ENCODE data around the gene ONECUT1. TPM values are rescaled to one million over a fixed set of nuclear protein-coding genes. Genes with fewer than 3 reads are reported as not detected.

ONECUT1 gene
- total RNA-seq, 1 donor from 2014 or later = 0.32 TPM

GRCh38 chr15:52786436-52787122, 3.6 kb downstream of the ONECUT1 start:
- FAIRE-seq (no peak), DNase-seq (ENCODE audit: low read depth) (no peak)
- TF ChIP-seq EZH2 (IDR thresholded peaks at IDR 0.05; ENCODE audit: insufficient read depth, low read length) = peak; percentile 53
- TF ChIP-seq, protein P1, sequence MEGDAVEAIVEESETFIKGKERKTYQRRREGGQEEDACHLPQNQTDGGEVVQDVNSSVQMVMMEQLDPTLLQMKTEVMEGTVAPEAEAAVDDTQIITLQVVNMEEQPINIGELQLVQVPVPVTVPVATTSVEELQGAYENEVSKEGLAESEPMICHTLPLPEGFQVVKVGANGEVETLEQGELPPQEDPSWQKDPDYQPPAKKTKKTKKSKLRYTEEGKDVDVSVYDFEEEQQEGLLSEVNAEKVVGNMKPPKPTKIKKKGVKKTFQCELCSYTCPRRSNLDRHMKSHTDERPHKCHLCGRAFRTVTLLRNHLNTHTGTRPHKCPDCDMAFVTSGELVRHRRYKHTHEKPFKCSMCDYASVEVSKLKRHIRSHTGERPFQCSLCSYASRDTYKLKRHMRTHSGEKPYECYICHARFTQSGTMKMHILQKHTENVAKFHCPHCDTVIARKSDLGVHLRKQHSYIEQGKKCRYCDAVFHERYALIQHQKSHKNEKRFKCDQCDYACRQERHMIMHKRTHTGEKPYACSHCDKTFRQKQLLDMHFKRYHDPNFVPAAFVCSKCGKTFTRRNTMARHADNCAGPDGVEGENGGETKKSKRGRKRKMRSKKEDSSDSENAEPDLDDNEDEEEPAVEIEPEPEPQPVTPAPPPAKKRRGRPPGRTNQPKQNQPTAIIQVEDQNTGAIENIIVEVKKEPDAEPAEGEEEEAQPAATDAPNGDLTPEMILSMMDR (IDR thresholded peaks at IDR 0.05; ENCODE audit: insufficient read depth, low read depth, low read length) = no peak
- H3K9ac ChIP-seq (ENCODE audit: low read length) = no peak overlapping the region
- no peak overlapping the region for H3K4me2 ChIP-seq (ENCODE audit: low read length)
- H3K79me2 ChIP-seq (ENCODE audit: insufficient read depth, low read length) = no peaks in the 10 kb centered on the region
- Mint-ChIP-seq H3K4me3 (ENCODE audit: unreplicated experiment) (no peak overlapping the region), H3K4me1 (ENCODE audit: low read depth, unreplicated experiment) (no peaks in the 10 kb centered on the region), H3K27me3 (ENCODE audit: low read depth, unreplicated experiment) (peaks cover 75% of the 10 kb centered on the region), H3K36me3 (ENCODE audit: low read depth, unreplicated experiment) (no peaks in the 10 kb centered on the region), H3K9me3 (ENCODE audit: unreplicated experiment) (peaks cover 10% of the 10 kb centered on the region), H3K27ac (ENCODE audit: unreplicated experiment) (no peak overlapping the region)
- no peaks in the 10 kb centered on the region for H4K20me1 ChIP-seq (ENCODE audit: insufficient read depth, low read length)
- H2AFZ ChIP-seq (ENCODE audit: low read depth, low read length) = no peak overlapping the region
- peaks cover 3% of the 10 kb centered on the region for H3K9me3 ChIP-seq (ENCODE audit: insufficient read depth, low read depth, low read length)
- H3K4me1 ChIP-seq (ENCODE audit: insufficient read depth, low read length) = peaks cover 7% of the 10 kb centered on the region
- no peak overlapping the region for H3K27ac ChIP-seq (ENCODE audit: low read depth, low read length)
- no peaks in the 10 kb centered on the region for H3K36me3 ChIP-seq (ENCODE audit: insufficient read depth, low read length)
- H3K4me3 ChIP-seq (ENCODE audit: insufficient read depth, low read depth, low read length) = no peak overlapping the region
- H3K27me3 ChIP-seq (ENCODE audit: insufficient read depth, low read length) = peaks cover 91% of the 10 kb centered on the region

GRCh38 chr15:52785672-52786406, 4.3 kb downstream of the ONECUT1 start:
- peaks cover 3% of the 10 kb centered on the region for H3K9me3 ChIP-seq (ENCODE audit: insufficient read depth, low read depth, low read length)
- no peaks in the 10 kb centered on the region for H4K20me1 ChIP-seq (ENCODE audit: insufficient read depth, low read length)
- no peak for DNase-seq (ENCODE audit: low read depth)
- Mint-ChIP-seq H3K9me3 (ENCODE audit: unreplicated experiment) (peaks cover 10% of the 10 kb centered on the region), H3K4me1 (ENCODE audit: low read depth, unreplicated experiment) (no peaks in the 10 kb centered on the region), H3K4me3 (ENCODE audit: unreplicated experiment) (no peak overlapping the region), H3K36me3 (ENCODE audit: low read depth, unreplicated experiment) (no peaks in the 10 kb centered on the region), H3K27me3 (ENCODE audit: low read depth, unreplicated experiment) (peaks cover 77% of the 10 kb centered on the region), H3K27ac (ENCODE audit: unreplicated experiment) (no peak overlapping the region)
- peaks cover 7% of the 10 kb centered on the region for H3K4me1 ChIP-seq (ENCODE audit: insufficient read depth, low read length)
- H3K4me3 ChIP-seq (ENCODE audit: insufficient read depth, low read depth, low read length) = no peak overlapping the region
- H3K4me2 ChIP-seq (ENCODE audit: low read length) = no peak overlapping the region
- no peak overlapping the region for H3K9ac ChIP-seq (ENCODE audit: low read length)
- no peaks in the 10 kb centered on the region for H3K36me3 ChIP-seq (ENCODE audit: insufficient read depth, low read length)
- no peak for FAIRE-seq
- peak; percentile 75 for TF ChIP-seq EZH2 (IDR thresholded peaks at IDR 0.05; ENCODE audit: insufficient read depth, low read length)
- TF ChIP-seq, protein P1 (IDR thresholded peaks at IDR 0.05; ENCODE audit: insufficient read depth, low read depth, low read length) = no peak
- no peak overlapping the region for H2AFZ ChIP-seq (ENCODE audit: low read depth, low read length)
- H3K27me3 ChIP-seq (ENCODE audit: insufficient read depth, low read length) = peaks cover 91% of the 10 kb centered on the region
- H3K27ac ChIP-seq (ENCODE audit: low read depth, low read length) = no peak overlapping the region
- no peaks in the 10 kb centered on the region for H3K79me2 ChIP-seq (ENCODE audit: insufficient read depth, low read length)
